Suppressor macrophage (primary cell): ENCODE measurements around the gene MOGAT2.
"Not testable (repeated sequence)": the region's sequence is repeated elsewhere in the genome, so short reads cannot be mapped to it uniquely, and the experiment has no call there.

Source experiments
- DNase-seq, 4 experiments: peaks; one replicate each; pipeline ENCODE4 v3.0.0-alpha.2; 2020 to 2022
- total RNA-seq, 17 experiments: gene quantifications; one replicate each; lab custom pipeline; 2026; ENCODE audit warnings: mixed read lengths in 6 of 17, inconsistent platforms in 3 of 17; lab: John Stamatoyannopoulos, UW

The MOGAT2 gene
- 0 to 2.4 (median 0) reads per million in 17 experiments for total RNA-seq

DNA sequence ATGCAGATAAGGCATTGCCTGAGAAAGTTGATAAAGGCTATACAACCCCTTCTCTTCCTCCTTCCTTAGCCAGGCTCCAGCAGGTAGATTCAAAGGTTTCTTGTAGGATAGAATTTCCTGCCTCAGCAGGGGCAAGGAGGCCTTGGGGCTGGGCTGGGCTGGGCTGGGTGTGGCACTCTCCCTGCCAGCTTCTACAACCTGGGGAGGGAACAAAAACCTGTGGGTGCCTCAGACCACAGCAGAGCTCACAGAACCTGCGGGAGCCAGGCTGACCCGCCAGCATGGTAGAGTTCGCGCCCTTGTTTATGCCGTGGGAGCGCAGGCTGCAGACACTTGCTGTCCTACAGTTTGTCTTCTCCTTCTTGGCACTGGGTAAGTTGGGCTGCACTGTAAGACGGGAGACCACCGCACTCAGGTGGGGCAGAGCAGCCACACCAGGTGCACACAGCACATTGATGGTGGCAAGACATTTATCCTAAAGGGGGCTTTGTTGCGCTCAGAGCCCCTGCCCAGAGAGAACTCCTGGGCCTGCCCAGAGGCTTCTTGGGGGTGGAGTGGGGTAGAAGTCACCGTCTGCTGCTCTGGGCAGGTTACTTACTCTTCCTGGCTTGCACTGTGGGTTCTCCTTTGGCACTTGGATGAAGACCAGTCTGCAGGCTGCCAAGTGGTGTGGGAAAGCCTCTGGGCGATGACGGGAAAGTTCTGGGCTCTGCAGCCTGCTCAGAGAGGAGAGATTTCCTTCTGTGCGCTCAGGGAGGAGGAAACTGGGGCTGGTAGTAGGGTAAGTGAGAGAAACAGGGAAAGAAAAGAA lies at the start of gene MOGAT2:
Gene MOGAT2 (plus strand): TSS at position 231 of the 811 bp plus-strand sequence. CDS start 51 bp downstream, at position 282.
- no peak for DNase-seq

DNA sequence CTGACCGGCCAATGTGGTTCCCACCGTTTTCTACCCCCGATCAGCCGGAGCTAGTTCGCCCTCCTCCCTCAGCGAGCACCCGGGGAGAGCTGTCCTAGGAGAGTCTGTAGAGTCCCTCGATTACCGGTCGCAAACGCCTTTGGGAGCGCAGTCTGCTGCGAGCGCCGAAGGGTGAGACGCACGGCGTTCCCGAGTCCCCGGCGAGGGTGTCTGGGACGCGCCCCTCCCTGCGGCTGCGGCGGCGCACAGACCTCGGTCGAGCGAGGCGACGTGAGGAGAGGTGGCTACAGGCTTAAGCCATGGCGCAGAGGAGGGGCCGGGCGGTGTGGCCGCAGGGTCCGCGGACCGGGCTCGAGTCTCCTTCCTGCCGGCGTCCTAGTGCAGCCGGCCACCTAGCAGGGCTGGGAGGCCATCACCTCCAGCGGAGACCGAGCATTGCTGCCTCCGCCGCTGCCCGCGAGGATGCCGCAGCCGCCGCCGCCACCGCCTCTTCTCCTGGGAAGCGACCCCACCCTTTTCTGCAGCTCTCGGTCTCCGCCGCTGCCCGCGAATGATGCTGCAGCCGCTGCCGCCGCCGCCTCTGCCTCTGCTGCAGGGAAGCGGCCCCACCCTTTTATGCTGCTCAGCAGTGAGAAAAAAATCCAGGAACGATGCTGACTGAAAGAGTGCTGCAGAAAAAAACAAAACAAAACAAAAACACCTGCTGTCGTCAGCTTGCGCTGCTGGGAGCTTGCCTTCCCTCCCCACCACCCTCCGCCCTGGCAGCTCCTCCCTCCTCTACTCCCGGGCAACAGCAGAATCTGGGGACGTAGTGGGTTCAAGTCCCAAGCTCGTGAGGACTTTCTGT lies 49.0 kb upstream of the MOGAT2 start, which contains the start of gene MAP6:
Gene MAP6 (minus strand): TSS at position 588 of the 847 bp plus-strand sequence. CDS start 669 bp downstream, outside the sequence.
- DNase-seq: peak in 2 of 4 experiments; percentile 24

DNA sequence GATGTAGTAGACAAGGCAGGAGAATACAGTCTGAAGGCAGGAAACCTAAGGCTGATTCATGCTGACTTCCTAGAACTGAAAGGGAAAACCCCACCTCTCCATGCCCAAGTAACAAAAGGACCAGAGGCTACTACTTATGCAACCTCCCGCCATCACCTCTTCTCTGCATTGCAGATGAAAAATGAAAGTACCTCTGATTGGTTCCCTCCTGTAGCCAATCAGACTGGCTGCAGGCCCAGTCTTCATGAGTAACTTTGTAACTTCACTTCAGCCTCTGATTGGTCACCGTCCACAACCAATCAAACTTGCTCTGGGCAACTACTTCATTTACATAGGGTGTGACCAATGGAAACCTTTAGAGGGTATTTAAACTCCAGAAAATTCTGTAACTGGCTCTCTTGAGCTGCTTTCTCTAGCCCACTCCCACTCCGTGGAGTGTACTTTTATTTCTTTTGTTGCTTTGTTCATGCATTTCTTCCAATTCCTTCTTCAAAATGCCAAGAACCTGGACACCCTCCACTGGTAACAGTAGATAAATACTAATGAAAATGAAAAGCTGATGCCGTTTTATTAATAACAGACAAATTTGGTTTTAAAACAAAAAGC lies 43.6 kb upstream of the MOGAT2 start:
- peak in 3 of 4 experiments; percentile 18 to 26 (median 19) for DNase-seq

DNA sequence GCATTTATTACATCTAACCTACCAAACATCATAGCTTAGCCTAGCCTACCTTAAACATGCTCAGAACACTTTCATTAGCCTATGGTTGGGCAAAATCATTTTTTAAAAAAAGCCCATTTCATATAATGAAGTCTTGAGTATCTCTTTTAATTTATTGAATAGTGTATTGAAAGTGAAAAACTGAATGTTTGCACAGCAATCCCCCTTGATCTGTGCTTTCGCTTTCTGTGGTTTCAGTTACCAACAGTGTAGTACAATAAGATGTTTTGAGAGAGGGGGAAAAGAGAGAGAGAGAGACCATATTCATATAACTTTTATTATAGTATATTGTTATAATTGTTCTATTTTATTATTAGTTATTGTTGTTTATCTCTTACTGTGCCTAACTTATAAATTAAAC lies 40.4 kb upstream of the MOGAT2 start:
- no peak for DNase-seq

DNA sequence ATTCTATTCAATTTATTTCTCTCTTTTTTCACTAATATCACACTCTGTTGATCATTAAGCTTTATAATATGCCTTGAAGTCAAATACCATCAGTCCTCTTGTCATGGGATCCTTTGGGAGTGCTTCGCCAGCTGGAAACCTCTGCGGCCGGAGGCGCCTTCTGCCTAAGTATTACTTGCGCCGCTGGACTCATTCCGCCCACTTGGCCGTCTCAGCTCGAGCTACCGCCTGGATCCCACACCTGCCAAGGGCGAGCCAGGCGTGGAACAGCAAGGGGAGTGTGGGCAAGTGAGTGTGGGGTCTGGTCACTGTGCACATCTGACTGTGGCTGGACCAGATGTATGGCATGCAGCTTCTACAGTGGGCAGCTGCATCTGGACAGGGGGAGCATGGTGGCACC lies 39.7 kb upstream of the MOGAT2 start:
- DNase-seq: no peak

DNA sequence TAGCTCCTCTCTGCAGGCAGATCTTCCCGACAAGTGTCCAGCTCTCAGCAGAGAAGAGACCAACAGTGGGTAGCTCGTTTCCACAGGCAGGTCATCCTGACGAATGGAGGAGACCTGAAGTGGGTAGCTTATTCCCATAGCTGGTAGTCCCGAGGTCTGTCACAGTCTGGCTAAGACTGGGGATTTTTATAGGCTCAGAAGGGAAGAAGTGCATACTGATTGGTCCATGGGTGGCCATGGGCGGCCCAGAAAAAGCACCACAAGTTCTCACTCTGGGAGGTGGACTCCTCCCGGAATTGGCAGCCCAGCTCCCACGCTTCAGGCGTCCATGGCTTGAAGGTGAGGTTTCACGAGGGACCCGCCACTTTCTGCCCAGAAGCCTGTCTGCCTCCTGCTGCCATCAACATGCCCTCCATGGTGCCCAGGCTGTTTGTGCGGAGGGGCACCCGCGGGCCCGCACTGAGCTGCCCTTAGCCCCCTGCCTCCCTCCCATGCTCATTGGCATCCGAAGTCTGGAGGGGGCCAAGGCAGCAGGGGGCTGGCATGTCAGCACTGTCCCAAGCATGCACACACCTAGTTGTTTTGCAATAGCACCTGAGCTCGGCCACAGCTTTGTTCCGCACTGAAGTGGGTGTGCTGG lies 38.9 kb upstream of the MOGAT2 start:
- DNase-seq: no peak

DNA sequence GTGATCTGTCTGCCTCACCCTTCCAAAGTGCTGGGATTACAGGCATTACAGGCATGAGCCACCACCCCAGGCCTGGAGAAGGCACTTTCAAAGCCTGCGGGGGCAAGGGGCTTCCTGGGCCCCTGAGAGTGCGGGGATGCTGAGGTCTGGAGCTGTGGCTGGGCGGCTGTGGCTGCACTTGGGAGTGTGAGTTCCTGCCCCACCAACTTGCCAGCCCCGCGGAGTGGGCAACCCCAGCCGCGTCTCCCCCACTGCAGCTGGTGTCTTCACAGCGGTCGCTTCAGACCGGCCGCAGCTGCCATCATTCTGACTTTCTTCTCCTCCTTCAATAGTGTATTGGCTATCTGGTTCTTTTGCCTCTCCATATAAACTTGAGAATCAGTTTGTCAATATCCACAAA lies 38.1 kb upstream of the MOGAT2 start:
- no peak for DNase-seq

DNA sequence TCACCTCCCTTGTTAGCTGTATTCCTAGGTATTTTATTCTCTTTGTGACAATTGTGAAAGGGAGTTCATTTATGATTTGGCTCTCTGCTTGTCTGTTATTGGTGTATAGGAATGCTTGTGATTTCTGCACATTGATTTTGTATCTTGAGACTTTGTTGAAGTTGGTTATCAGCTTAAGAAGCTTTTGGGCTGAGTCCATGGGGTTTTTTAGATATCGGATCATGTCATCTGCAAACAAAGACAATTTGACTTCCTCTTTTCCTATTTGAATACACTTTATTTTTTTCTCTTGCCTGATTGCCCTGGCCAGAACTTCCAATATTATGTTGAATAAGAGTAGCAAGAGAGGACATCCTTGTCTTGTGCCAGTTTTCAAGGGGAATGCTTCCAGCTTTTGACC lies 33.8 kb upstream of the MOGAT2 start:
- not testable (repeated sequence) for DNase-seq

DNA sequence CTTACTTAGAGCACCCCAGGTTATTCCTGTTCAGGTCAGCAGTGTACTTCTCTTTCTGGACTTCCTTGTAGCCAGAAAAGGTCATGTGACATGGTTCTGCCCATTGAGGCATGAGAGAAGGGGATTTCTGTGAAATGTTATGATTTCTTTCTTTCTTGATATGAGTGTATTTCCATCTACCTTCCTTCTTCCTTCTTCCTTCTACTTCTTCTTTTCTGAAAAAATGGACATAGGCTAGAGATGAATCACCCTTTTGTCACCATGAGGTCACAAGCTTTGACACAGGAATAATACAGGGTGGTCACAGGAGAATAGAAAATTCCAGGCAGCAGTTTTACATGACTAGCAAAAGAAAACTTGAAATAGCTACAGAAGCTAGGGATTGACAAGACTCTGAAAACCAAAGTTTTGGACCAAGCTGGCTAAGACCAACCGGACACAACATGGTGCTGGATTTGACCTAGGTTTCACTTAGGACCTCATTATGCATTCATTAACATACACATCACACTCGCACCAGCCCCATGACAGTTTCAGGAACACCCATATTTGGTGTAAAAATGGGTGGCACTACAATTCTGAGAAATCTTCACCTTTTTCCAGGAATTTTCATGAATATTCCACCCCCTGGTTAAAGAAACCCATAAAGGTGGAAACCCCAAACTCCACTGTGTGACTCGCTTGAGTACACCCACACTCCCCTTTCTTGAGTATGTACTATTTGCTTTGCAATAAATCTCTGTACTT lies 27.6 kb upstream of the MOGAT2 start:
- DNase-seq: peak; percentile 53 to 87 (median 69)

DNA sequence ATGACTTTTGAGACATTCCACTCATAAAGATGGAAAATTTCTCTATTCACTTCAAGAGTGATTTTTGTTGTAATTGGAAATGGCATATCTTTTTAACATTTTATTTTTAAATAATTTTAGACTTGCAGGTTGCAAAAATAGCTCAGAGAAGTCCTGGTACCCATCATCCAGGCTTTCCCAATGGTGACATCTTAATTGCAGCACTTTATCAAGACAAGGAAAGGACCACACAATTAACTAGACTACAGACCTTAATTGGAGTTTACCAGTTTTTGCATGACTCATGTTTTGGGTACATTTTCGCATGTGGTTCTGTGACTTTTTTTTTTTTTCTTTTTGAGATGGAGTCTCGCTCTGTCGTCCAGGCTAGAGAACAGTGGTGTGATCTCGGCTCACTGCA lies 25.8 kb upstream of the MOGAT2 start:
- no peak for DNase-seq

DNA sequence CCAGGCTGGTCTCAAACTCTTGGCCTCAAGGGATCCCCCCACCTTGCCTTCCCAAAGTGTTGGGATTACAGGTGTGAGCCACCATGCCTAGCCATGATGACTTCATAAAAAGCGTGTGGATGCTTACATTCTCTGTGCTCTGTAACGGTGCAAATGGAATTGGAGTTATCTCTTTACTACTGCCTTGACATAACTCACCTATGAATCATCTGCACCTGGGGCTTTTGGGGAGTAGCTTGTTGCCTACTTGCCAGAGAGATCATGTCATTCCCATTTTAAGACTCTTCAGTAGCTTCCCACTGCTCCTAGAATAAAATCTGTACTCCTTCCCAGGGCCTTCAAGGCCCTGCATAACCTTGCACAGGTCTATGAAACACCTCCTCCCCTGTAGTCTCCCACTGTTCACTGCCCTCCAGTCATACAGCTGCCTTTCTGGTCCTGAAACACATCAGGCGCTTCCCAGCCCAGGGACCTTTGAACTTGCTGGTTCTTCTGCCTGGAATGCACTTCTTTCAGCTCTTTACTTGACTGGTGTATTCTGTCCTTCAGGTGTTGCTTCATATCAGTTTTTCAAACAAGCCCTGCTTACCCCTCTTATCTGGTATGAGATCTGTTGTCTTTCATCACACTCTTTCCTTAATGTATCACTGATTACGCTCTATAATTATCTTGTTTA lies 19.6 kb upstream of the MOGAT2 start:
- no peak for DNase-seq

DNA sequence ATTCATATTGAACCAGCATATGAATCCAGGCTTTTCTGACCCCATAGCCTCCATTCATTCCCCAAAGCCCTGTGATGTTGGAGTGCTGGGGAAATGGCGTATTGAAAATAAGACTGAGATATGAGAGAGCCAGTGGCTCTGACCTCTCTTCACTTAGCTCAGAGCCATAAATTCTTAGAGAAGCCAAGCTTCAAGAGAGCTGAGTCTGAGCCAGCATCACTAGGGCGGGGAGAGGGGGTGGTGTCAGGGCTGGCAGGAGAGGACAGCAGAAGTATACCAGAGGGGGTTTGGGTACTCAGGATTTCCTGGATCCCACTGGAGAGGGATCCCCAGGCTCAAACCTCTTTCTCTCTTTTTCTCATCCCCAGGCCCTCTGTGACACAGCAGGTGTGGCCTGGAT lies 16.7 kb upstream of the MOGAT2 start:
- no peak for DNase-seq

DNA sequence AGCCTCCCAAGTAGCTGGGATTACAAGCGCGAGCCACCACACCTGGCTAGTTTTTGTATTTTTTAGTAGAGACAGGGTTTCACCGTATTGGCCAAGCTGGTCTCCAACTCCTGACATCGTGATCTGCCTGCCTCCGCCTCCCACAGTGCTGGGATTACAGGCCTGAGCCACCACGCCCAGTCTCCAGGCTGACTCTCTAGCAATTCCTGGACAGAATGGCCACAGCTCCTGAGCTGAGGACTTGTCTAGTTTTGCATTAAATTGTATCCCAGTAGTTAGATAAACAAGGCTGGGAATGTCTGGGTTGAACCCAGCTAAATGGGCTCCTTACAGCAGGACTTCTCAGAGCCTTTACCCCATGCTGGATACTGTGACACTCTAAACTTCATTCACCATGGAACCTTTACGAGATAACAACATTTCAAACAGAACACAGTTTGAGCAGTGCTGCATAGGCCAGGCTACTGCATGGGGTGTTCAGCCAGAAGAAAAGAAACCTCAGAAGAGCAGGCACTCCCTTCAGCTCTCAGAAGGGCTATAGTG lies 13.9 kb upstream of the MOGAT2 start:
- DNase-seq: no peak

DNA sequence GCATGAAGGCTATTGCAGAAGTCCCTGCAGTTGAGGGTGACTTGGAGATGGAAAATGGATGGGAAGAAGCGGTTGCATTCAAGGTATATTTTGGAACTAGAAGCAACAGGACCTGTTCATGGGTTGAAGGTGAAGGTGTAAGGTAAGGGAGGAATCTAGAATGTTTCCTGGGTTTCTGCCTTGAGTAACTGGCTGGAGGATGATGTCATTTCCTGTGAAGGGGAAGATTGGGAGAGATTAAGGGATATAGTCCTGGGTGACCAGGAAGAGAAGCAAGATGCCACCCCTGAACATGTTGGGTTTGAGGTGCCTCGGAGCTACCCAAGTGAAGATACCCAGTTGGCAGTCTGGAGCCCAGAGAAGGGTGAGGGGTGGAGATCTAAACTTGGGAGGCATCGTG lies 12.1 kb upstream of the MOGAT2 start:
- no peak for DNase-seq

DNA sequence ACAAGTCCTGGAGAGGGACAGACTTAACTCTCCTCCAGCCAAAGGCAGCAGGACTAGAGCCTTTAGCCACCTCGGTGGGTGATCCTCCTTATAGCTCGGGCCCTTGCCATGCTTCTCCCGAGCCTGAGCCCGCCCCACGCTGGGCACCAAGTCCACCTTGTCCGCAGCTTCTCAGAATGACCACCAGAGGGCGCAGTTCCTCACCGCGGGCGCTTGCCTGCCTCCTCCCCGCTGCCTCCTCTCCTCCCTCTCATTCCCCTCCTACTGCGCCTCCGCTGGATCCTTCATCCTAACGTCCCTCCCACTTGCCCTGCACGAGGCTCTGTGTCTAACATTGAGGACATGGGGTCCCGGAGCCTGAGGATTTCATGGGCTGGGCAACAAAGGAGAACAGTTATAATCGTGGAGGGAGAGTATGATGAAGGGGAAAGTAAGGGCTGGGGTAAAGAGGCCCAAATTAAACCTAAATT lies 11.3 kb upstream of the MOGAT2 start:
- DNase-seq: peak; percentile 78 to 88 (median 83)

DNA sequence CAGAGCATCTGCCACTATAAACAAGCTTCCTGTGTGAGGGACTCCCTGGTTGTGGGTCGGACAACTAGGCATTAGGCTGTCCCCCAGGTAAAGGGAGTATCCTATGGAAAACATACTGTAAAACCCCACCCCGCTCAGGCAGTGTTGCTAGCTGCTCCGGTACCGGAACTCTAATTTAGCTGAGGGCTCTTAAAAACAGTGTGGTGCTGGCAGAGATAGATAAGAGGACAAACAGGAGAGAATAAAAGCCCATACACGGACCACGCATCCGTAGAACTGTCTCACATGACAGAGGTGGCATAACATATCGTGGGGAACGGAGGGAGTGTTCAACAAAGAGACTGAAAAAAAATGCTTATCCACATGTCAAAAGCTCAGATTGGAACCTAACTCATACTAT lies 3.4 kb upstream of the MOGAT2 start:
- no peak for DNase-seq

DNA sequence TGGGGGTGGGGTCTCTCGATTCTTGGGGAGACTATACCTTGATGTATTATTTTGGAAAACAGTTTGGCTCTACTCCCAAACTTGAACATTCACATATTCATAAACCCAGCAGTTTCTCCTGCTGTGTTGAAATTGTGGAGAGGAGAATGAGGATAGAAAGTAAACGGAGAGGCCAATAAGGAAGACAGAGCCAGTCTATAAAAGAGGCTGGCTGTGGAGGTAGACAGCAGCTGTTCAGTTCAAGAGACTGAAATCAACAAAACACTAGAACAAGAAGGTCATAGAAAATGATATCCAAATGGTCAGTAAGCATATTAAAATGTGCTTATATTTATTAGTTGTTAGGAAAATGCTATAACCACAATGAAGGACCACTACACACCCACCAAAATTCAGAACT lies 1.9 kb upstream of the MOGAT2 start:
- DNase-seq: no peak

DNA sequence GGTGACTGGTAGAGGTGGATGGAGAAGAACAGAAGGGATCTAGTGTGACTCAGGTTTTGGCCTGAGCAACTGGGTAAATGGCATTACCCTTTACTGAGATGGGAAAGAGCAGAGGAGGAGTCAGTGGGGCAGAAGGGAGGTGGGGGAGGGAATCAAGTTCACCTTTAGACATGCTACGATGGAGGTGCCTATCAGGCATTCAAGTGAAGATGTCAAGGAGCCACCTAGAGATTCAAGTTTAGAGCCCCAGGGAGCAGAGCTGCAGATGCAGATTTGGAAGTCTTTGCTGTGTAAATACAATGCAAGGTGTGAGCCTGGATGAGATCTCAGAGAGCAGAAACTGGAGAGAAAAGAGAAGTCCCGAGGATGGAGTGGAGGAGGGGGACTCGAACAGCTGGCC lies 979 bp upstream of the MOGAT2 start:
- DNase-seq: no peak

DNA sequence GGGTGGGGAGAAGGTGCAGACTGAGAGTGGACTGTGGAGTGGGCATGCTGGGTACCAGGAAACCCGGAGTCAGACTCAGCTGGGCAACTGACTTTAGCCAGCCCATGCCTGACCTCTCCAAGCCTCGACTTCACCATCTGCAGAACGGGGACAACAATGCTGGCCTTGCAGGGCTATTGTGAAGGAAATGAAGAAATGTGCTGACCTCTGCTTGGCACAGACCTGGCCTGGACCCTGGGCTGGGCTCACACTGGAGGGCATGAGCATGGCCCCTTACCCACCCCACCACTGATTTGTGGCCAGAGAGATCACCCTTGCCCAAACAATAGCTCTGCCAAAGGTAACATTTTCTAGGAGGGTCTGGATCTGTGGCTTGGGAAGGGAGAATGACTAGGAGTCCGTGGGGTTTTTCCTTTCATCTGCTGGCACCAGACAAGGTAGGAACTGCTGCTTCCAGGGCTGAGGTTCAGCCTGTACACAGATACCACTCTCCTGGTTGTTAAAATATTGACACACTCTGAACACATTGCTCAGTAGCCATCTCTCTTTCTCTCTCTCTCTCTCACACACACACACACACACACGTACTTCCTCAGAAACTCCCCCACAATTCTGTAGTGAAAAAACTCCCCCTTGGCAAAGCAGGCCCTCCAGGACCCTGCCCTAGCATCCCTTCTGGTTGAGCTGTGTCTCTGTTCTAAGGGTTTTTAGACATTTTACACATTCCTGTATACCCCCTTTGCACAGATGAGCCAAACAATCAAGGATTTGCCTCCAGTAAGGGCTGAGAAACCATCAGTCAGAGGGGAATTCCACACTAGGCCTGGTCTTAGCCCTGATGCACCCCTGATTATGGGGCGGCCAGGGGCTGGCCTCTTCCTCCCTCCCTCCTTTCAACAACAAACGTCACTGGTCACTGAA lies 1.0 kb downstream of the MOGAT2 start:
- DNase-seq: no peak
